Psoas muscle (tissue), 8 donors: ENCODE results near the gene HSD3B7. TPM values are rescaled to one million over a fixed set of nuclear protein-coding genes. Genes with fewer than 3 reads are reported as not detected.

Source experiments
- ATAC-seq, 4 donors: fragments of 200-7000 bp; cut with Tn5 transposase; one replicate each; pipeline ENCODE4 v1.9.1; 2020; ENCODE audit warnings: moderate library complexity in 3 of 4, mild to moderate bottlenecking in 2 of 4
- DNase-seq, 2 donors: peaks; one replicate each; pipeline ENCODE4 v3.0.0-alpha.2; 2020
- H3K27ac ChIP-seq: fragments of 200-600 bp; one replicate; pipeline ENCODE4 v1.8.0; 2022
- H3K27me3 ChIP-seq, 3 donors: fragments of 200-600 bp in 1 of 3; one replicate each; pipeline versions ENCODE4 v1.6.1 to v1.8.0; 2013 to 2022; ENCODE audit warnings: low read length in 2 of 3, mild to moderate bottlenecking in 2 of 3, moderate library complexity in 1 of 3; ENCODE audit not compliant: insufficient read depth in 3 of 3
- H3K36me3 ChIP-seq, 2 donors: fragments of 200-600 bp in 1 of 2; one replicate each; pipeline versions ENCODE4 v1.6.1 to v1.8.0; 2013 to 2022; ENCODE audit warnings: low read depth in 1 of 2, mild to moderate bottlenecking in 1 of 2, moderate library complexity in 1 of 2; ENCODE audit not compliant: insufficient read depth in 1 of 2
- H3K4me1 ChIP-seq: fragments of 200-600 bp; one replicate; pipeline ENCODE4 v1.8.0; 2022
- H3K4me3 ChIP-seq: fragments of 200-600 bp; one replicate; pipeline ENCODE4 v1.8.0; 2022; ENCODE audit warnings: mild to moderate bottlenecking
- H3K9me3 ChIP-seq: fragments of 200-600 bp; one replicate; pipeline ENCODE4 v1.8.0; 2022
- WGBS, 3 donors: extraction: QIAGEN DNeasy Blood & Tissue Kit; methylation state at CpG; one replicate each; pipeline versions ENCODE4 v1.1.6 to v1.1.7; 2013; 5-methylcytosine and 5-hydroxymethylcytosine counted together
- intact Hi-C, 2 donors: fragments of 100-400 bp; cut with DNase I; formaldehyde crosslinking; loops; one replicate each; pipeline versions ENCODE4 v1.11.0 to v1.14.2; 2022
- polyA plus RNA-seq, 3 donors: library from polyadenylated mRNA; stranded (reverse); fragments of 200-250 nt; gene quantifications; one replicate each; pipeline ENCODE4 v1.2.3, GENCODE V29; 2013
- total RNA-seq, 4 donors: library from RNA; stranded (reverse); fragmentation: NEBNext Ultra II Directional in 2 of 4; extraction: Animal tissue kit (Norgen Biotek cat#: 25700) in 2 of 4; gene quantifications; one replicate each; pipeline versions ENCODE4 v1.2.1 to v1.2.4, GENCODE V29; 2021 to 2023
- TF ChIP-seq, protein P1 (sequence below): fragments of 200-600 bp; IDR thresholded peaks from one replicate; pipeline ENCODE4 v1.8.0; 2022; ENCODE audit warnings: antibody characterized with exemption
- donor health status: healthy with polysubstance abuse.
- donor health status: DM: no; HTN: no; CAD: no; lungs with moderate emphysema.
- donor health status: Bipolar disorder and iron deficiency.
- donor health status: healthy.
- donor health status: DM: yes; HTN: yes; CAD: no.
- donor health status: DM: no; HTN: no; CAD: no.
- donor health status: DM: no; HTN: no; CAD: no.
- donor health status: DM: yes; HTN: yes; CAD: no.

The HSD3B7 gene
- total and polyA plus RNA-seq, 7 donors = 3.2 to 12.8 (median 4.9) TPM

DNA sequence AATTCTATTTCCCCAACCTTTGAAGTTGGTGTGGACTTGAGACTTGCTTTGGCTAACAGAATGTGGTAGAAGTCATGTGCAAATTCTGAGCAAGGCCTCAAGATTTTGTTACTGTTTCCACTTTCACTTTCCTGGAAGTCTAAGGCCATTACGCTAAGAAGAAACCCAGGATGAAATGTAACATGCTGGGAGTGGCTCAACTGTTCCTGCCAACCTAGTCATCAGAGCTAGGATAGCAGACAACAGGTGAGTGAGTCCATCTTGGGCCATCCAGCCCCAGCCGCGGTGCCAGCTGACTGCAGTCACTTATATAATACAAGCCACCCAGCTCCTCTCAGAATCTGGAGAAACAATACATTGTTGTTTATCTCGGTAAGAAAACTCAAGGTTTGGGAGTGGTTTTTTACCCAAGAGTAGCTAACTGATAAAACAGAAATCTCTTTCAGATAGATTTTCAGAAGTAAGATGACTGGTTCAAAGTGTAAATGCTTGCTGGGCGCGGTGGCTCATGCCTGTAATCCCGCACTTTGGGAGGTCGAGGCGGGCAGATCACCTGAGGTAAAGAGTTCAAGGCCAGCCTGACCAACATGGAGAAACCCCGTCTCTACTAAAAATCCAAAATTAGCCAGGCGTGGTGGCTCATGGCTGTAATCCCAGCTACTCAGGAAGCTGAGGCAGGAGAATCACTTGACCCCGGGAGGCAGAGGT, 37.7 kb downstream of the HSD3B7 start:
- DNase-seq = no peak
- Histone ChIP-seq H3K9me3 (no peaks in the 10 kb centered on the region), H3K4me1 (no peaks in the 10 kb centered on the region), H3K27ac (peak overlapping the region; percentile 41), H3K36me3 (no peaks in the 10 kb centered on the region), H3K4me3 (no peak overlapping the region), H3K27me3 (peaks cover 0 to under 1% (median 0%) of the 10 kb centered on the region in 3 donors)
- TF ChIP-seq, protein P1, sequence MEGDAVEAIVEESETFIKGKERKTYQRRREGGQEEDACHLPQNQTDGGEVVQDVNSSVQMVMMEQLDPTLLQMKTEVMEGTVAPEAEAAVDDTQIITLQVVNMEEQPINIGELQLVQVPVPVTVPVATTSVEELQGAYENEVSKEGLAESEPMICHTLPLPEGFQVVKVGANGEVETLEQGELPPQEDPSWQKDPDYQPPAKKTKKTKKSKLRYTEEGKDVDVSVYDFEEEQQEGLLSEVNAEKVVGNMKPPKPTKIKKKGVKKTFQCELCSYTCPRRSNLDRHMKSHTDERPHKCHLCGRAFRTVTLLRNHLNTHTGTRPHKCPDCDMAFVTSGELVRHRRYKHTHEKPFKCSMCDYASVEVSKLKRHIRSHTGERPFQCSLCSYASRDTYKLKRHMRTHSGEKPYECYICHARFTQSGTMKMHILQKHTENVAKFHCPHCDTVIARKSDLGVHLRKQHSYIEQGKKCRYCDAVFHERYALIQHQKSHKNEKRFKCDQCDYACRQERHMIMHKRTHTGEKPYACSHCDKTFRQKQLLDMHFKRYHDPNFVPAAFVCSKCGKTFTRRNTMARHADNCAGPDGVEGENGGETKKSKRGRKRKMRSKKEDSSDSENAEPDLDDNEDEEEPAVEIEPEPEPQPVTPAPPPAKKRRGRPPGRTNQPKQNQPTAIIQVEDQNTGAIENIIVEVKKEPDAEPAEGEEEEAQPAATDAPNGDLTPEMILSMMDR = no peak
- 51 to 64% (median 55%) methylated on average over 12 of the region's 12 CpGs for WGBS, 3 donors
- peak; percentile 92 to 96 (median 94) for ATAC-seq
- intact Hi-C loops = no loop called here

DNA sequence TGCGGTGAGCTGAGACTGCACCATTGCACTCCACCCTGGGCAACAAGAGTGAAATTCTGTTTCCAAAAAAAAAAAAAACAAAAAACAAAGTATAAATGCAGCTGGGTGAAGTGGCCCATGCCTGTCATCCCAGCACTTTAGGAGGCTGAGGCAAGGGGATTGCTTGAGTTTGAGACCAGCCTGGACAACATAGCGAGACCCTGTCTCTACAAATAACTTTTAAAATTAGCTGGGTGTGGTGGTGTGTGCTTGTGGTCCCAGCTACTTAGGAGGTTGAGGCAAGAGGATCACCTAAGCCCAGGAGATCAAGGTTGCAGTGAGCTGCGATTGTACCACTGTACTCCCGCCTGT, 38.2 kb downstream of the HSD3B7 start:
- Histone ChIP-seq H3K27ac (peak overlapping the region; percentile 41), H3K27me3 (no peaks in the 10 kb centered on the region), H3K36me3 (no peaks in the 10 kb centered on the region), H3K4me3 (no peak overlapping the region), H3K4me1 (no peaks in the 10 kb centered on the region), H3K9me3 (no peaks in the 10 kb centered on the region)
- no peak for DNase-seq
- intact Hi-C loops = no loop called here
- ATAC-seq = peak in 1 of 4 donors; percentile 13
- 81 to 91% (median 89%) methylated on average over 4 of the region's 4 CpGs for WGBS, 3 donors
- TF ChIP-seq, protein P1 = no peak

DNA sequence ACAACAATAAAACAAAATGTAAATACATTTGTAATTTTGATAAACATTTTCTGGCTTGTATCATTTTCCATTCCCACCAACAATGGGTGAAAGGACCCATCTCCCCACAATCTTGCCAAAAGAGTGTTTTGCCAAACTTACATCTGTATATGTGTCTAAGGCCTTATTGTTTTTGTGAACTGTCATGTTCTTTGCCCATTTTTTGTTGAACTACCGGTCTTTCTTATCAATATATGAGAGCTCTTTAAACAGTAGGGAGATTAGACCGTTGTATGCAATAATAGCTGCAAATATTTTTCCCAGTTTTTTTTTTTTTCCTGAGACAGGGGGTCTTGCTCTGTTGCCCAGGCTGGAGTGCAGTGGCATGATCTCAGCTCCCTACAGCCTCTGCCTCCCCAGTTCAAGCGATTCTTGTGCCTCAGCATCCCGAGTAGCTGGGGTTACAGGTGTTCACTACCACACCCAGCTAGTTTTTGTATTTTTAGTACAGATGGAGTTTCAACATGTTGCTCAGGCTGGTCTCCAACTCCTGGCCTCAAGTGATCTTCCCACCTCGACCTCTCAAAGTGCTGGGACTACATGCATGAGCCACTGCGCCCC, 38.7 kb downstream of the HSD3B7 start:
- TF ChIP-seq, protein P1 = no peak
- H3K27ac ChIP-seq = no peak overlapping the region
- H3K9me3 ChIP-seq = no peaks in the 10 kb centered on the region
- H3K27me3 ChIP-seq = no peaks in the 10 kb centered on the region
- ATAC-seq = no peak
- H3K36me3 ChIP-seq = no peaks in the 10 kb centered on the region
- H3K4me3 ChIP-seq = no peak overlapping the region
- DNase-seq = no peak
- no peaks in the 10 kb centered on the region for H3K4me1 ChIP-seq
- 70 to 82% (median 76%) methylated on average over 6 of the region's 6 CpGs for WGBS, 3 donors
- intact Hi-C loops = no loop called here

DNA sequence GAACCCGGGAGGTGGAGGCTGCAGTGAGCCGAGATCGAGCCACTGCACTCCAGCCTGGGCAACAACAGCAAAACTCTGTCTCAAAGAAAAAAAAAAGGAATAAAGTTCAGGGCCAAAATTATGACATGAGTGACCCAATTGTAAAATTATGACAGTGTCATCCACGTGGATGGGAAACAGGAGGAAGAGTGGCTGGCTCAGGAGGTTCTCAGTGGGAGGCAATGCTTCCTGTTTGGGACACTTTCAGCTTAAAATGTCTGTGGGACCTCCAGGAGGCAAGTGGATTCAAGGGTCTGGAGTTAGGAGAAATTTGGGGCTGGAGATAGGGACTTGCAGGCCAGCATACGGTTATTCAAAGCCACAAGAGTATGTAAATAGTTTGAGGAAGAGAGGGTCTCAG, 40.3 kb downstream of the HSD3B7 start:
- ATAC-seq (no peak), DNase-seq (no peak)
- intact Hi-C loops = no loop called here
- no peaks in the 10 kb centered on the region for H3K36me3 ChIP-seq
- TF ChIP-seq, protein P1 = no peak
- H3K27me3 ChIP-seq = no peaks in the 10 kb centered on the region
- WGBS, 3 donors = 73 to 86% (median 76%) methylated on average over 5 of the region's 5 CpGs
- H3K4me3 ChIP-seq = no peak overlapping the region
- H3K27ac ChIP-seq = no peak overlapping the region
- H3K4me1 ChIP-seq = no peaks in the 10 kb centered on the region
- H3K9me3 ChIP-seq = no peaks in the 10 kb centered on the region
